ENCODE measurements around the gene UBE2Q2. TPM values are rescaled to one million over a fixed set of nuclear protein-coding genes. Genes with fewer than 3 reads are reported as not detected.

Gene UBE2Q2
- polyA plus RNA-seq, 1 of the 3 experiments (the other 2 are of a cell fraction), result 14.5 TPM

DNA sequence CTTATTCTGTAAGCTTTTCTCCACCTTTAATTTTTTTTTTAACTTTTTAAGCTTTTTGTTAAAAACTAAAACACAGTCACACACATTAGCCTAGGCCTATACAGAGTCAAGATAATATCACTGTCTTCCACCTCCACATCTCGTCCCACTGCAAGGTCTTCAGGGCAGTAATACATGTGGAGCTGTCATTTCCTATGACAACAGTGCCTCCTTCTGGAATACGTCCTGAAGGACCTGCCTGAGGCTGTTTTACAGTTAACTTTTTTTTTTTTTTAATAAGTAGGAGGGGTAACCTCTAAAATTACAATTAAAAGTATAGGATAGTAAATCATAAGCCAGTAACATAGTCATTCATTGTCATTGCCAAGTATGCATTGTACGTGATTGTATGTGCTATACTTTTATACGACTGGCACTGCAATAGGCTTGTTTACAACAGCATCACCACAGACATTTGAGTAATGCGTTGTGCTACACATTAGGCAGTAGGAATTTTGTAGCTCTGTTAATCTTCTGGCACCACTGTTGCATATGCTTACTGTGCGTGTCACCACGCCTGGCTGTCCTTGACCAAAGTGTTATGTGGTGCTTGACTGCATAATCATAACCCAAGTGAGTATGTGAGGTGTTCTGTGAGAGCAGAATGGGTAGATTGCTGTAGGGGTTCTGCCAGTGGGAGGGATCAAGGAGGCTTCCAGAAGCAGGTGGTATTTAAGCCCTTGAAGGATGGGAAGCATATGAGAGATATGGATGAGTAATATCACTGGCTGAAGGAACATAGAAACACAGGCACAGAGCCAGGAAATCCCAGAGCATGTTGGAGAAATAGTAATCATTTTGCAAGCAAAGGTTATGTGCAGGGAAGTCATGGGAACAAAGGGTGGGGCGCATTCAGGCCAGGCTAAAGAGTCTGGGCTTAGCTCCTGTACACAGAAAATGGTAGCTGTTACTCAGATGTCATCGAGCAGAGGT is 78.8 kb downstream of the UBE2Q2 start:
- Histone ChIP-seq H3K27me3 (ENCODE audit: insufficient read depth) (no peaks in the 10 kb centered on the region), H3K36me3 (replicated peaks in 1 of 2; ENCODE audit: control insufficient read depth in 1 of 2, insufficient read depth in 2 of 2, low read length in 1 of 2) (peaks cover 30 to 54% of the 10 kb centered on the region in 2 experiments), H3F3A (replicated peaks; ENCODE audit: insufficient read depth) (peaks cover 8% of the 10 kb centered on the region), H3K4me3 (ENCODE audit: low read depth in 2 of 2, low read length in 1 of 2) (no peak overlapping the region), H3K27ac (ENCODE audit: low read depth in 2 of 2, low read length in 1 of 2) (no peak overlapping the region), H3K9me2 (no peaks in the 10 kb centered on the region), H3K9ac (no peak overlapping the region), H3K9me3 (no peaks in the 10 kb centered on the region), H3K4me1 (ENCODE audit: control insufficient read depth in 1 of 2, insufficient read depth in 2 of 2, low read depth in 1 of 2, low read length in 1 of 2) (peaks cover 9 to 11% of the 10 kb centered on the region in 2 experiments; a peak in 2 of 4 replicates), H2AFZ (ENCODE audit: low read depth) (no peak overlapping the region), H3K79me2 (ENCODE audit: insufficient read depth) (peaks cover 76% of the 10 kb centered on the region), H3K4me2 (no peak overlapping the region), H4K20me1 (ENCODE audit: insufficient read depth) (peaks cover 51% of the 10 kb centered on the region)
- no peak for DNase-seq
- TF ChIP-seq FOSL2 (IDR thresholded peaks at IDR 0.05; ENCODE audit: borderline replicate concordance, low read depth) (peak; percentile 15; the same call in 1 of the 2 replicates), RAD21 (IDR thresholded peaks at IDR 0.05; ENCODE audit: low read length) (peak; percentile 56), TAF1 (IDR thresholded peaks at IDR 0.05; ENCODE audit: borderline replicate concordance, low read depth, low read length) (no peak), EP300 (IDR thresholded peaks at IDR 0.05; ENCODE audit: borderline replicate concordance in 1 of 2, low read depth in 1 of 2, low read length in 1 of 2) (no peak), SMC3 (IDR thresholded peaks at IDR 0.05; ENCODE audit: low read depth, low read length) (0 out of 2 replicates have a peak, but pooled peaks have one; percentile 21), FOXM1 (IDR thresholded peaks at IDR 0.05; ENCODE audit: low read depth) (no peak), NFIC (IDR thresholded peaks at IDR 0.05; ENCODE audit: borderline replicate concordance) (peak; percentile 20; the same call in 1 of the 2 replicates), TCF12 (IDR thresholded peaks at IDR 0.05) (peak; percentile 10; the same call in 1 of the 2 replicates), SIN3A (IDR thresholded peaks at IDR 0.05; ENCODE audit: borderline replicate concordance, low read depth, low read length) (peak; percentile 64; the same call in 1 of the 2 replicates), CTCF (IDR thresholded peaks at IDR 0.05) (peak; percentile 73), USF2 (IDR thresholded peaks at IDR 0.05; ENCODE audit: borderline replicate concordance, low read depth, low read length) (no peak)
- TF ChIP-seq, protein P1, sequence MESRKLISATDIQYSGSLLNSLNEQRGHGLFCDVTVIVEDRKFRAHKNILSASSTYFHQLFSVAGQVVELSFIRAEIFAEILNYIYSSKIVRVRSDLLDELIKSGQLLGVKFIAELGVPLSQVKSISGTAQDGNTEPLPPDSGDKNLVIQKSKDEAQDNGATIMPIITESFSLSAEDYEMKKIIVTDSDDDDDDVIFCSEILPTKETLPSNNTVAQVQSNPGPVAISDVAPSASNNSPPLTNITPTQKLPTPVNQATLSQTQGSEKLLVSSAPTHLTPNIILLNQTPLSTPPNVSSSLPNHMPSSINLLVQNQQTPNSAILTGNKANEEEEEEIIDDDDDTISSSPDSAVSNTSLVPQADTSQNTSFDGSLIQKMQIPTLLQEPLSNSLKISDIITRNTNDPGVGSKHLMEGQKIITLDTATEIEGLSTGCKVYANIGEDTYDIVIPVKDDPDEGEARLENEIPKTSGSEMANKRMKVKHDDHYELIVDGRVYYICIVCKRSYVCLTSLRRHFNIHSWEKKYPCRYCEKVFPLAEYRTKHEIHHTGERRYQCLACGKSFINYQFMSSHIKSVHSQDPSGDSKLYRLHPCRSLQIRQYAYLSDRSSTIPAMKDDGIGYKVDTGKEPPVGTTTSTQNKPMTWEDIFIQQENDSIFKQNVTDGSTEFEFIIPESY (IDR thresholded peaks at IDR 0.05; ENCODE audit: borderline replicate concordance, low read depth), result no peak
- POLR2A ChIA-PET, result interaction anchor here (0.7 kb wide), 1 partner anchor 233 kb away, joined by 4 read pairs; no protein-coding TSS in a partner anchor
- CTCF ChIA-PET, result interaction anchor here (0.9 to 4.4 kb wide), 12 partner anchors 7 to 226 kb away, joined by 3 to 22 read pairs (median 5); no protein-coding TSS in a partner anchor
- WGBS (ENCODE audit: low lambda C conversion rate), result 88% methylated on average over 9 of the region's 9 CpGs
